HG02588 (cell line): Measurements from ENCODE around the gene MT3.
"Not testable (repeated sequence)": the region's sequence is repeated elsewhere in the genome, so short reads cannot be mapped to it uniquely, and the experiment has no call there.

ENCODE experiments used
- ATAC-seq: cut with Tn5 transposase; IDR thresholded peaks from one replicate; pipeline ENCODE4 v1.9.1; 2021; ENCODE audit warnings: mild to moderate bottlenecking, moderate library complexity; ENCODE audit not compliant: unreplicated experiment

MT3 gene

GRCh38 chr16:56577300-56577625, 12.1 kb upstream of the MT3 start:
- no peak for ATAC-seq

- ATAC-seq = no peak
These were observed 8.8 kb upstream of the MT3 start for GRCh38 chr16:56580391-56581048.

DNA sequence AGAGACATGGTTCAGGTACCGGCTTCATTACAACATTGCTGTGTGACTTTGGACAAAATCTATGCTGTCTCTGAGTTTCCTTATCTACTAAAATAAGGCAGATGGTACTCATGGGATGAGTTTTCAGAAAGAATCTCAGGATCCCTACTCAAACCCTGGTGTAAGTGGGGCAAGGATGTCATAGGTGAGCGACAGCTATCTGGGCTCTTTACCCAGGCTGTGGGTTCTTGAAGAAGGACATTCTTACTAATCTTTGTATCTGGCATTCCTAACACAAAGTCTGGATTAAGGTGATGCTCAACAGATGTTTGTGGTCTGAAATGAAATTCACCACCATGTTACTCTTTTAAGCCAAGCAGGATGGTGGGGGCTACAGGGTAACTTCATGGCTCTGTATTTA, 6.4 kb upstream of the MT3 start:
- ATAC-seq = not testable (repeated sequence)

- no peak for ATAC-seq
These were observed 5.8 kb upstream of the MT3 start for GRCh38 chr16:56583351-56584168.

- no peak for ATAC-seq
These were observed 5.1 kb upstream of the MT3 start for GRCh38 chr16:56584276-56584675.

GRCh38 chr16:56588781-56589140, 567 bp upstream of the MT3 start:
- ATAC-seq = no peak

- no peak for ATAC-seq
These were observed 2.2 kb downstream of the MT3 start for GRCh38 chr16:56591377-56592060.

DNA sequence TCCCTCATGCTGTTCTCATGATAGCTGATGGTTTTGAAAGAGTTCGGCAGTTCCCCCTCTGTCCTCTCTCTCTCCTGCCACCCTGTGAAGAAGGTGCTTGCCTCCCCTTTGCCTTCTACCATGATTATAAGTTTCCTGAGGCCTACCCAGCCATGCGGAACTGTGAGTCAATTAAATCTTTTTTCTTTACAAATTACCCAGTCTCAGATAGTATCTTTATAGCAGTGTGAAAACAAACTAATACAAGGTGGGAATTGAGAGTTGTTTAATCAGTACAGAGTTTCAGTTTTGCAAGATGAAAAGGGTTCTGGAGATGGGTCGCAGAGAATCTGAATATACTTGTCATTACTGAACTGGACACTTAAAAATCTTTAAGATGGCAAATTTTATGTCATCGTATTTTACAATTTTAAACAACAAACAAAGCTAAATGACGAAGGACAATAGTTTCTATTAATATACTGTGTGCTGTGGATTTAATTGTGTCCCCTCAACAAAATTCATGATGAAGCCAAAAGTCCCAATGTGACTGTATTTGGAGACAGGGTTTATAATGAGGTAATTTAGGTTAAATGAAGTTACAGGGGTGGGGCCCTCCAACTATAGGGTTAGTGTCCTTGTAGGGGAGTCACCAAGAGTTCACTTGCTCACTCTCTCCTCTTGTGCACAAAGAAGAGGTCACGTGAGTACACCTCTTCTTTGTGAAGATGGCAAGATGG, 4.4 kb downstream of the MT3 start:
- ATAC-seq = no peak

DNA sequence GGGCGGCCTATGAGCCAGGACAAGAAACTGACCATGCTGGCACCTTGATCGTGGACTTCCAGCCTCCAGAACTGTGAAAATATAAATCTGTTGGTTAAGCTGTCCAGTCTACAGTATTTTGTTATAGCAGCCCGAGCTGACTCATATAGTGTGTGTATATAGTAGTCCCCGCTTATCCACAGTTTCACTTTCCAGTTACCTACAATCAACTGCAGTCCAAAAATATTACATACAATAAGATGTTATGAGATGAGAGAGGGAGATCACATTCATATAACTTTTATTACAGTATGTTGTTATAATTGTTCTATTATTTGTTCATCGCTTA, 4.9 kb downstream of the MT3 start:
- no peak for ATAC-seq

DNA sequence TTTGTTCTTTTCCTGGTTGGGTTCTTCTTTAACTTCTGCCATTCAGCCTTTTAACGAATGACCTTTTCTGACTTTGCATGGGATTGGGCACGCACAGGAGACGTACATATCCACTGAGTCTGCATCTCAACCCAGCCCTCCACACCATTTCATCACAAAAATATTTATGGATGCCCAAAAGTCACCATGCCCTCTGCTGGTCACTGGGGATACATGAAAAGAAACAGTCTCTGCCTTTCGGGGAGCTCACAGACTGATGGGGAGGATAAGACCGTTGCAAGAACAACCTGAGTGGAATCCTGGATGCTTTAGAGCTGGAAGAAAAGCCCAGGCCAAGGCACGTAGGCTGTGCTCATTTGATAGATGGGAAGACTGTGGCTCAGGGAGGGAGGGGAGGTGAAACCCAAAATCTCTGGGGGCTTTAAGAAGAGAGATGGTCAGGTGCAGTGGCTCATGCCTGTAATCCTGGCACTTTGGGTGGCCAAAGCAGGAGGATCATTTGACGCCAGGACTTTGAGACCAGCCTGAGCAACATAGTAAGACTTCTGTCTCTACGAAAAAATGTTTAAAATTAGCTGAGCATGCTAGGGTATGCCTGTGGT, 11.2 kb downstream of the MT3 start:
- no peak for ATAC-seq

DNA sequence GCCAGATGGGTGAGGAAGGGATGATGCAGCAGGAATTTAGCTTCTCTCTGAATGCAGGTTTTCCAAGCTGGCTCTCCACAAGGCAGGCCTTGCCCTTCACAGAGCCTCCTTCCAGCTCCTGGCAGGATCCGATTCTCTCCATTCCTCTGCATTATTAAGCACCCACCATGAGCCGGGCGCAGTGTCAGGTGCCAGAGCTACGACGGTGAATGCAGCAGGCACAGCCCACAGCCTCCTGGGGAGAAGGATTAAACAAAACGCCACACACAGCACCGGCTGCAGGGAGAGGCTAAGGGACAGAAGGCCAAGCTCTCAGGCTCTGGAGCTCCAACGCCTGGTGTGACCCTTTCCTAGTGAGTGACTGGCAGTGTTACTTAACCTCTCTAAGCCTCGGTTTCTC, 12.0 kb downstream of the MT3 start:
- ATAC-seq = no peak

DNA sequence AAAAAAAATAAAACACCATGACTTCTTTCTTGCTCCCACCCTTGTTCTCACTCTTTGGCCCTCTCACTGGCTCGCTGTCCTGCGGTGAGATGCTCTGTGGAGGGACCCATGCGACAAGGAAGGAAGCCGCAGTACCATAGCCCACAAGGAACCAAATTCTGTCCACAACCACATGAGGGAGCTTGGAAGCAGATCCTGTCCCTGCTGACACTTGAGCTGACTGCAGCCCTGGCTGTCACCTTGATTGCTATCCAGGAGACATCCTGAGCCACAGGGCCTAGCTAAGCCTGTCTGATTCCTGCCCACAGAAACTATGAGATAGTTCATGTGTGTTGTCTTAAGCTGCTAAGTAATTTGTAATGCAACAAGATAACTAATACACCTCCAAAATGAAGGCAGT, 14.3 kb downstream of the MT3 start:
- ATAC-seq = no peak

GRCh38 chr16:56604966-56605365, 15.6 kb downstream of the MT3 start:
- ATAC-seq = no peak

GRCh38 chr16:56605475-56605874, 16.1 kb downstream of the MT3 start:
- no peak for ATAC-seq

GRCh38 chr16:56606071-56606475, 16.7 kb downstream of the MT3 start:
- ATAC-seq = no peak

GRCh38 chr16:56606476-56607108, 17.3 kb downstream of the MT3 start:
- no peak for ATAC-seq

DNA sequence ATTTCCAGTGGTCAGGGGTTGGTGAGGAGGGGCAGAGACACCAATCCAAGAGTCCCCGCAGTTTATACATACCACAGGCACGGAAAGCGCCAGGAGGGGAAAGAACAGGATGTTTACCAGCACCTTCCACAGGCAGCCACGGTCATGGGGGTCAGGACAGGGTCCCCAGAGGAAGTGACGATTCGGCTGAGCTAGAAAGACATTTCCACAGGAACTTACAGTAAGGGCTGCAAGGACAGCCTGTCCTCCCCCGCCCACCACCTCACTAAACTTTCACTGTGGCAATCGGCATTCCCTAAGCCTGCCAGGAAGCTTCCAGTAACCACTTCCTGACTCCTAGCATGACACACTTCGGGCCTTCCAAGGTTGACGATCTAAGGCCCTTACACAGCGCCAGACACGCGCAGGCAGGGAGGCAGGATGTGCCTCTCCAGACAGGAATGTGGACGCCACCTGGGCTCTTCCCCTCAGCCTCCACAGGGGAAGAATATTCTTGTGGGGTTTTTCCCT, 17.8 kb downstream of the MT3 start:
- ATAC-seq = no peak

DNA sequence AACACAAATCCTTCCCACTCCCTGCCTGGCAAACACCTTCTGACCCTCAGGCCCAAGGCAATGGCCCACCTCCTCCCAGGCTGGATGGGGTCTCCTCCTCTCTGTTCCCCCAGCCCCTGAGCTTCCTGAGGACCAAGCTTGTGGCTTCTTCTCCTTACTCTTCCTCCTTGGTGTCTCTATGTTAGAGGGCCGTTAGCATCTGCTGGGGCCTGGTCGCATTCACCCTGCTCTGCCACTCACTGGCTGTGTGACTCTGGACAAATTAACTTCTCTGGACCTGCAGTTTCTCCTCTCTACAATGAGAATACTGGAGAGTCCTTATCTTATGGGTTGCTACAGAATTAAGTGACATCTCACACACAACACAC, 18.3 kb downstream of the MT3 start:
- ATAC-seq = no peak

GRCh38 chr16:56608043-56608875, 18.9 kb downstream of the MT3 start, which contains the start of gene MT2A:
MT2A (plus strand) TSS chr16:56608584; CDS start chr16:56608656, 72 bp downstream.
- ATAC-seq = peak; percentile 88
